GM18499 (cell line): ENCODE data around the gene CYB5R4.
"Not testable (repeated sequence)": the region's sequence is repeated elsewhere in the genome, so short reads cannot be mapped to it uniquely, and the experiment has no call there.

Experiments used
- ATAC-seq: cut with Tn5 transposase; IDR thresholded peaks from one replicate; pipeline ENCODE4 v1.9.1; 2021; ENCODE audit warnings: moderate number of reproducible peaks; ENCODE audit not compliant: insufficient read depth, unreplicated experiment

The CYB5R4 gene

GRCh38 chr6:83862776-83863471, 3.4 kb downstream of the CYB5R4 start:
- ATAC-seq, result no peak

- no peak for ATAC-seq
These were observed 7.6 kb downstream of the CYB5R4 start for GRCh38 chr6:83867043-83867442.

- no peak for ATAC-seq
These were observed 8.2 kb downstream of the CYB5R4 start for GRCh38 chr6:83867527-83868161.

GRCh38 chr6:83868639-83869038, 9.2 kb downstream of the CYB5R4 start:
- ATAC-seq, result no peak

- no peak for ATAC-seq
These were observed 11.2 kb downstream of the CYB5R4 start for GRCh38 chr6:83870649-83871048.

GRCh38 chr6:83872386-83873118, 13.1 kb downstream of the CYB5R4 start:
- no peak for ATAC-seq

GRCh38 chr6:83873869-83874268, 14.4 kb downstream of the CYB5R4 start:
- no peak for ATAC-seq

- no peak for ATAC-seq
These were observed 16.4 kb downstream of the CYB5R4 start for GRCh38 chr6:83875843-83876242.

GRCh38 chr6:83878902-83879644, 19.6 kb downstream of the CYB5R4 start:
- ATAC-seq, result no peak

GRCh38 chr6:83879746-83880145, 20.3 kb downstream of the CYB5R4 start:
- ATAC-seq, result no peak

- ATAC-seq, result no peak
These were observed 23.8 kb downstream of the CYB5R4 start for GRCh38 chr6:83883240-83883639.

- peak; percentile 78 for ATAC-seq
These were observed 25.0 kb downstream of the CYB5R4 start for GRCh38 chr6:83884523-83884922.

GRCh38 chr6:83885984-83886383, 26.5 kb downstream of the CYB5R4 start:
- no peak for ATAC-seq

GRCh38 chr6:83889621-83890020, 30.1 kb downstream of the CYB5R4 start:
- ATAC-seq, result no peak

- no peak for ATAC-seq
These were observed 31.0 kb downstream of the CYB5R4 start for GRCh38 chr6:83890520-83890919.

GRCh38 chr6:83891586-83891985, 32.1 kb downstream of the CYB5R4 start:
- ATAC-seq, result no peak

- ATAC-seq, result no peak
These were observed 33.5 kb downstream of the CYB5R4 start for GRCh38 chr6:83893024-83893423.

- ATAC-seq, result not testable (repeated sequence)
These were observed 37.6 kb downstream of the CYB5R4 start for GRCh38 chr6:83897094-83897493.

GRCh38 chr6:83901624-83902023, 42.1 kb downstream of the CYB5R4 start:
- no peak for ATAC-seq

GRCh38 chr6:83904395-83904794, 44.9 kb downstream of the CYB5R4 start:
- no peak for ATAC-seq

GRCh38 chr6:83905648-83906047, 46.2 kb downstream of the CYB5R4 start:
- ATAC-seq, result no peak
